HepG2 (cell line): ENCODE results near the gene LRRC8E. TPM values are rescaled to one million over a fixed set of nuclear protein-coding genes. Genes with fewer than 3 reads are reported as not detected.
A peak's percentile ranks its signal among the peaks of the same experiment; 100 is the strongest.

Source experiments
- JUN ChIP-seq: sonication (generic); formaldehyde crosslinking; IDR thresholded peaks from 2 replicates; pipeline ENCODE4 v1.4.0; 2020; ENCODE audit warnings: mild to moderate bottlenecking, missing genetic modification reagents
- polyA plus RNA-seq, 8 experiments: library from polyadenylated mRNA; depleted of rRNA in 3 of 8; stranded (reverse) in 7 of 8; unstranded in 1 of 8; fragments of >200 nt; fragmentation: Illumina TruSeq in 4 of 8; extraction: Trizol in 4 of 8; gene quantifications; 2 replicates each; pipeline versions ENCODE4 v1.2.1 to v1.2.3, GENCODE V29; 2011 to 2016; ENCODE audit warnings: low read depth in 4 of 8, missing spikeins in 1 of 8, mixed read lengths in 1 of 8; ENCODE audit not compliant: insufficient read depth in 1 of 8
- total RNA-seq, 5 experiments: library from RNA; depleted of rRNA; stranded (reverse); fragments of >200 nt; fragmentation: Illumina TruSeq; extraction: Trizol; gene quantifications; 2 replicates each; pipeline ENCODE4 v1.2.3, GENCODE V29; 2016; ENCODE audit warnings: low read depth in 1 of 5
- TF ChIP-seq, protein P1 (sequence below), 2 experiments: fragments of 450-650 bp in 1 of 2; sonication (generic) in 1 of 2; formaldehyde crosslinking in 1 of 2; IDR thresholded peaks; 2 replicates each; pipeline versions ENCODE4 v1.6.1 to v1.8.0; 2016 to 2022; ENCODE audit warnings: antibody characterized with exemption in 1 of 2, mild to moderate bottlenecking in 1 of 2, missing genetic modification reagents in 1 of 2

Gene LRRC8E
- total and polyA plus RNA-seq, 2 of the 13 experiments (the other 11 are each of a cell fraction or from before 2014, with no cell fraction given), result 8.0 to 10.3 TPM

DNA sequence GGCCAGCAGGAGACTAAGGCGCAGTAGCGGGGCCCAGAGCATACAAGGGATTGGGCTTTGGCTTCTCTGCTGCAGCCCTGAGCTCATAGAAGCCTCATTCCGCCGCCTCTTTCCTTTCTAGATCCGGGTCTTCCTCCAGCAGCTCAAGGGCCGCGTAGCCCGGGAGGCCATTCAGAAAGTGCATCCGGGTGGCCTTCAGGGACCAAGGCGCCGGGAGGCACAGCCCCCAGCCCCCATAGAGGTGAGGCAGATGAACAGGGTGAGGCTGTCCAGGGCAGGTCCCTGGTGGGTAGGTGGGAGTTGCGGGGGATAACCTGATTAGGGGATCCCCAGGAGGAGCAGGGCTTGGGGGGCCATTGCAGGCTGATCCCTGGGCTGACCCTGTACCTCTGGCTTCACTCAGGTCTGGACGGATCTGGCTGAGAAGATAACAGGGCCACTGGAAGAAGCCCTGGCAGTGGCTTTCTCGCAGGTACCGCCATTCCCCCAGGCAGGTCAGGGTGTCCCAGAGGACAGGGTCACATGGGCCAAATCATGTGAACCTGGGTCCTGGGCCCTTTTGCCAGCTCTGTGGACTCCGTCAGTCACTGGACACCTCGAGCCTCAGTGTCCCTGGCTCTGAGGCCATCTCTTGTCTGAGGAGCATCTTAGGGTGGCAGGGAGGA, 33.1 kb downstream of the LRRC8E start (continued):
- TF ChIP-seq, protein P1, sequence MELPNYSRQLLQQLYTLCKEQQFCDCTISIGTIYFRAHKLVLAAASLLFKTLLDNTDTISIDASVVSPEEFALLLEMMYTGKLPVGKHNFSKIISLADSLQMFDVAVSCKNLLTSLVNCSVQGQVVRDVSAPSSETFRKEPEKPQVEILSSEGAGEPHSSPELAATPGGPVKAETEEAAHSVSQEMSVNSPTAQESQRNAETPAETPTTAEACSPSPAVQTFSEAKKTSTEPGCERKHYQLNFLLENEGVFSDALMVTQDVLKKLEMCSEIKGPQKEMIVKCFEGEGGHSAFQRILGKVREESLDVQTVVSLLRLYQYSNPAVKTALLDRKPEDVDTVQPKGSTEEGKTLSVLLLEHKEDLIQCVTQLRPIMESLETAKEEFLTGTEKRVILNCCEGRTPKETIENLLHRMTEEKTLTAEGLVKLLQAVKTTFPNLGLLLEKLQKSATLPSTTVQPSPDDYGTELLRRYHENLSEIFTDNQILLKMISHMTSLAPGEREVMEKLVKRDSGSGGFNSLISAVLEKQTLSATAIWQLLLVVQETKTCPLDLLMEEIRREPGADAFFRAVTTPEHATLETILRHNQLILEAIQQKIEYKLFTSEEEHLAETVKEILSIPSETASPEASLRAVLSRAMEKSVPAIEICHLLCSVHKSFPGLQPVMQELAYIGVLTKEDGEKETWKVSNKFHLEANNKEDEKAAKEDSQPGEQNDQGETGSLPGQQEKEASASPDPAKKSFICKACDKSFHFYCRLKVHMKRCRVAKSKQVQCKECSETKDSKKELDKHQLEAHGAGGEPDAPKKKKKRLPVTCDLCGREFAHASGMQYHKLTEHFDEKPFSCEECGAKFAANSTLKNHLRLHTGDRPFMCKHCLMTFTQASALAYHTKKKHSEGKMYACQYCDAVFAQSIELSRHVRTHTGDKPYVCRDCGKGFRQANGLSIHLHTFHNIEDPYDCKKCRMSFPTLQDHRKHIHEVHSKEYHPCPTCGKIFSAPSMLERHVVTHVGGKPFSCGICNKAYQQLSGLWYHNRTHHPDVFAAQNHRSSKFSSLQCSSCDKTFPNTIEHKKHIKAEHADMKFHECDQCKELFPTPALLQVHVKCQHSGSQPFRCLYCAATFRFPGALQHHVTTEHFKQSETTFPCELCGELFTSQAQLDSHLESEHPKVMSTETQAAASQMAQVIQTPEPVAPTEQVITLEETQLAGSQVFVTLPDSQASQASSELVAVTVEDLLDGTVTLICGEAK (IDR thresholded peaks at IDR 0.05), result no peak
- TF ChIP-seq, protein P1 (CRISPR knock-in tag; IDR thresholded peaks at IDR 0.05), result 0 out of 2 replicates have a peak, but pooled peaks have one; percentile 5
- no peak for TF ChIP-seq JUN (CRISPR knock-in tag)
